ENCODE results near the gene SORL1.

DNA sequence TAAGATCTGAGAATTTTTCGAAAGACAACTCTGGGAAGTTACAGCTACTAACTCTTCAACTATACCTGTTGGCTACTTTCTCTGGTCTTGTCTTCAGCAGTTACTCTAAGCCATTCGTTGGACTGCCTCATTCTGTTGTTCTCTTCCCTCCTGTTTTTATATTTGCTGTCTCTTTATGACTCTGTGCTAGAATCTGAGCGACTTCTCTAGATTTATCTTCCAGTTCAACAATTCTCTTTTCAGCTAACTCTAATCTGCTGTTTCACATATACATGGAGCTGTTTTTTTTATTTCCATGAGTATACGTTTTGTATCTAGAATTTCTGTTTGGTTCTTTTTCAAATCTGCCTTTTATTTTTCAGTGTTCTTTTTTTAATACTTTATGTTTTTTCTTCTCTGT, 128.0 kb downstream of the SORL1 start:
- TF ChIP-seq, protein P1, sequence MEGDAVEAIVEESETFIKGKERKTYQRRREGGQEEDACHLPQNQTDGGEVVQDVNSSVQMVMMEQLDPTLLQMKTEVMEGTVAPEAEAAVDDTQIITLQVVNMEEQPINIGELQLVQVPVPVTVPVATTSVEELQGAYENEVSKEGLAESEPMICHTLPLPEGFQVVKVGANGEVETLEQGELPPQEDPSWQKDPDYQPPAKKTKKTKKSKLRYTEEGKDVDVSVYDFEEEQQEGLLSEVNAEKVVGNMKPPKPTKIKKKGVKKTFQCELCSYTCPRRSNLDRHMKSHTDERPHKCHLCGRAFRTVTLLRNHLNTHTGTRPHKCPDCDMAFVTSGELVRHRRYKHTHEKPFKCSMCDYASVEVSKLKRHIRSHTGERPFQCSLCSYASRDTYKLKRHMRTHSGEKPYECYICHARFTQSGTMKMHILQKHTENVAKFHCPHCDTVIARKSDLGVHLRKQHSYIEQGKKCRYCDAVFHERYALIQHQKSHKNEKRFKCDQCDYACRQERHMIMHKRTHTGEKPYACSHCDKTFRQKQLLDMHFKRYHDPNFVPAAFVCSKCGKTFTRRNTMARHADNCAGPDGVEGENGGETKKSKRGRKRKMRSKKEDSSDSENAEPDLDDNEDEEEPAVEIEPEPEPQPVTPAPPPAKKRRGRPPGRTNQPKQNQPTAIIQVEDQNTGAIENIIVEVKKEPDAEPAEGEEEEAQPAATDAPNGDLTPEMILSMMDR (IDR thresholded peaks at IDR 0.05; ENCODE audit: low read depth, low read length), result no peak
- TF ChIP-seq POLR2A (IDR thresholded peaks at IDR 0.05; ENCODE audit: extremely low read depth, insufficient read length), result no peak
- no peak for TF ChIP-seq MYC (IDR thresholded peaks at IDR 0.05; ENCODE audit: low read depth, low read length)
